SK-N-MC (cell line): ENCODE results near the gene ELOB.

Source experiments
- EZH2 ChIP-seq: fragments of 200-600 bp; sonication (generic); IDR thresholded peaks from one replicate; pipeline ENCODE4 v1.6.1; 2017; ENCODE audit warnings: antibody characterized with exemption
- POLR2AphosphoS5 ChIP-seq: IDR thresholded peaks from 2 replicates; pipeline ENCODE4 v1.6.1; 2012; ENCODE audit warnings: mild to moderate bottlenecking, low read depth, low read length, borderline replicate concordance

- TF ChIP-seq EZH2 (no peak), POLR2AphosphoS5 (no peak)
Measured at GRCh38 chr16:2809149-2809760, 32.2 kb upstream of the ELOB start.
